Epithelial cell of proximal tubule (primary cell): Measurements from ENCODE around the gene SPDEF. TPM values are rescaled to one million over a fixed set of nuclear protein-coding genes. Genes with fewer than 3 reads are reported as not detected.

Experiments used
- DNase-seq: peaks from one replicate; pipeline ENCODE4 v3.0.0-alpha.2; 2011; ENCODE audit warnings: low read depth
- H3K4me3 ChIP-seq: 2 replicates; pipeline ENCODE4 v1.5.1; 2011; ENCODE audit warnings: low read depth, mild to moderate bottlenecking, low read length
- CTCF ChIP-seq: conservative IDR thresholded peaks from 2 replicates; pipeline ENCODE4 v1.5.1; 2012; ENCODE audit warnings: low read depth, mild to moderate bottlenecking, low read length
- total RNA-seq: library from RNA; depleted of rRNA; stranded (reverse); fragments of >200 nt; gene quantifications from 2 replicates; pipeline ENCODE4 v1.2.3, GENCODE V29; 2015

The SPDEF gene
- total RNA-seq, 1 donor from 2014 or later, result not detected

GRCh38 chr6:34546551-34547321 lies 9.4 kb downstream of the SPDEF start:
- no peak for TF ChIP-seq CTCF
- no peak for DNase-seq
- H3K4me3 ChIP-seq, result no peak overlapping the region

- no peak overlapping the region for H3K4me3 ChIP-seq
- no peak for TF ChIP-seq CTCF
- no peak for DNase-seq
Observed at GRCh38 chr6:34544776-34545471, 11.2 kb downstream of the SPDEF start.

- DNase-seq, result no peak
- no peak overlapping the region for H3K4me3 ChIP-seq
- no peak for TF ChIP-seq CTCF
Observed at GRCh38 chr6:34544052-34544604, 12.0 kb downstream of the SPDEF start.

GRCh38 chr6:34543421-34543820 lies 12.7 kb downstream of the SPDEF start:
- DNase-seq, result no peak
- TF ChIP-seq CTCF, result no peak
- H3K4me3 ChIP-seq, result no peak overlapping the region

GRCh38 chr6:34540841-34541240 lies 15.3 kb downstream of the SPDEF start:
- no peak for TF ChIP-seq CTCF
- no peak overlapping the region for H3K4me3 ChIP-seq
- DNase-seq, result no peak

GRCh38 chr6:34540222-34540621 lies 15.9 kb downstream of the SPDEF start:
- DNase-seq, result no peak
- TF ChIP-seq CTCF, result no peak
- no peak overlapping the region for H3K4me3 ChIP-seq
